ENCODE measurements around the gene SNN. TPM values are rescaled to one million over a fixed set of nuclear protein-coding genes. Genes with fewer than 3 reads are reported as not detected.

The SNN gene
- total RNA-seq, 1 experiment from 2014 or later, result 65.2 TPM

DNA sequence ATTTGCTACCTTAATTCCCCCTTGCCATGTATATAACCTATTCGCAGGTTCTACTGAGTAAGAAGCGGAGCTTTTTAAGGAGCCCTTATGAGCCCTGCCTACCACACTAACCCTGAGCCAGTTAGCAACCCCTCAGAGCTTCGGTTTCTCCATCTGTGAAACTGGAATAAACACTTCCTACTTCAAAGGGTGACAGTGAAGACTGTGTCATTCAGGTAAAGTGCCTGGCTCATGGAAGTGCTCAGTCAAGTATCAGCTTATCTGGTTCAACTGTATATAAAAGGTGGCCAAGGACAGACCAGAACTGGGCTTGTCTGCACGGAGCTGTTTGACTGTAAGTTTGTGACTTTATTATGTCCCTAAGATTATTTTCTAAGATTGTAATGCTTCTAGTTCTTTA is 43.4 kb downstream of the SNN start:
- Mint-ChIP-seq H3K27me3 (ENCODE audit: low read depth) (no peaks in the 10 kb centered on the region), H3K9me3 (no peaks in the 10 kb centered on the region), H3K4me3 (no peak overlapping the region), H3K4me1 (no peaks in the 10 kb centered on the region), H3K27ac (peak overlapping the region; percentile 57; the same call in 1 of the 2 replicates), H3K36me3 (peaks cover 2% of the 10 kb centered on the region; the same call in 1 of the 2 replicates)
- ChIA-PET CTCF (interaction anchor here (0.5 to 1.8 kb wide), 3 partner anchors 180 to 316 kb away, joined by 3 to 8 read pairs (median 8); no protein-coding TSS in a partner anchor), POLR2A (no interaction called here)
- DNase-seq (ENCODE audit: low spot score) (no peak), ATAC-seq (no peak)
- TF ChIP-seq FOXP1 (CRISPR knock-in tag; IDR thresholded peaks at IDR 0.05; ENCODE audit: borderline replicate concordance), result no peak
- TF ChIP-seq SOX15 (CRISPR knock-in tag; IDR thresholded peaks at IDR 0.05), result no peak
- TF ChIP-seq, protein P1, sequence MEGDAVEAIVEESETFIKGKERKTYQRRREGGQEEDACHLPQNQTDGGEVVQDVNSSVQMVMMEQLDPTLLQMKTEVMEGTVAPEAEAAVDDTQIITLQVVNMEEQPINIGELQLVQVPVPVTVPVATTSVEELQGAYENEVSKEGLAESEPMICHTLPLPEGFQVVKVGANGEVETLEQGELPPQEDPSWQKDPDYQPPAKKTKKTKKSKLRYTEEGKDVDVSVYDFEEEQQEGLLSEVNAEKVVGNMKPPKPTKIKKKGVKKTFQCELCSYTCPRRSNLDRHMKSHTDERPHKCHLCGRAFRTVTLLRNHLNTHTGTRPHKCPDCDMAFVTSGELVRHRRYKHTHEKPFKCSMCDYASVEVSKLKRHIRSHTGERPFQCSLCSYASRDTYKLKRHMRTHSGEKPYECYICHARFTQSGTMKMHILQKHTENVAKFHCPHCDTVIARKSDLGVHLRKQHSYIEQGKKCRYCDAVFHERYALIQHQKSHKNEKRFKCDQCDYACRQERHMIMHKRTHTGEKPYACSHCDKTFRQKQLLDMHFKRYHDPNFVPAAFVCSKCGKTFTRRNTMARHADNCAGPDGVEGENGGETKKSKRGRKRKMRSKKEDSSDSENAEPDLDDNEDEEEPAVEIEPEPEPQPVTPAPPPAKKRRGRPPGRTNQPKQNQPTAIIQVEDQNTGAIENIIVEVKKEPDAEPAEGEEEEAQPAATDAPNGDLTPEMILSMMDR (IDR thresholded peaks at IDR 0.05), result no peak
- TF ChIP-seq, protein P2, sequence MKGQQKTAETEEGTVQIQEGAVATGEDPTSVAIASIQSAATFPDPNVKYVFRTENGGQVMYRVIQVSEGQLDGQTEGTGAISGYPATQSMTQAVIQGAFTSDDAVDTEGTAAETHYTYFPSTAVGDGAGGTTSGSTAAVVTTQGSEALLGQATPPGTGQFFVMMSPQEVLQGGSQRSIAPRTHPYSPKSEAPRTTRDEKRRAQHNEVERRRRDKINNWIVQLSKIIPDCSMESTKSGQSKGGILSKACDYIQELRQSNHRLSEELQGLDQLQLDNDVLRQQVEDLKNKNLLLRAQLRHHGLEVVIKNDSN (CRISPR knock-in tag; IDR thresholded peaks at IDR 0.05), result no peak
- TF ChIP-seq, protein P3, sequence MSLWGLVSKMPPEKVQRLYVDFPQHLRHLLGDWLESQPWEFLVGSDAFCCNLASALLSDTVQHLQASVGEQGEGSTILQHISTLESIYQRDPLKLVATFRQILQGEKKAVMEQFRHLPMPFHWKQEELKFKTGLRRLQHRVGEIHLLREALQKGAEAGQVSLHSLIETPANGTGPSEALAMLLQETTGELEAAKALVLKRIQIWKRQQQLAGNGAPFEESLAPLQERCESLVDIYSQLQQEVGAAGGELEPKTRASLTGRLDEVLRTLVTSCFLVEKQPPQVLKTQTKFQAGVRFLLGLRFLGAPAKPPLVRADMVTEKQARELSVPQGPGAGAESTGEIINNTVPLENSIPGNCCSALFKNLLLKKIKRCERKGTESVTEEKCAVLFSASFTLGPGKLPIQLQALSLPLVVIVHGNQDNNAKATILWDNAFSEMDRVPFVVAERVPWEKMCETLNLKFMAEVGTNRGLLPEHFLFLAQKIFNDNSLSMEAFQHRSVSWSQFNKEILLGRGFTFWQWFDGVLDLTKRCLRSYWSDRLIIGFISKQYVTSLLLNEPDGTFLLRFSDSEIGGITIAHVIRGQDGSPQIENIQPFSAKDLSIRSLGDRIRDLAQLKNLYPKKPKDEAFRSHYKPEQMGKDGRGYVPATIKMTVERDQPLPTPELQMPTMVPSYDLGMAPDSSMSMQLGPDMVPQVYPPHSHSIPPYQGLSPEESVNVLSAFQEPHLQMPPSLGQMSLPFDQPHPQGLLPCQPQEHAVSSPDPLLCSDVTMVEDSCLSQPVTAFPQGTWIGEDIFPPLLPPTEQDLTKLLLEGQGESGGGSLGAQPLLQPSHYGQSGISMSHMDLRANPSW (CRISPR knock-in tag; conservative IDR thresholded peaks at IDR 0.05; ENCODE audit: low read depth), result no peak
- TF ChIP-seq NR2C2 (CRISPR knock-in tag; IDR thresholded peaks at IDR 0.05), result no peak
- no peak for TF ChIP-seq JUN (CRISPR knock-in tag; IDR thresholded peaks at IDR 0.05)
- TF ChIP-seq, protein P4, sequence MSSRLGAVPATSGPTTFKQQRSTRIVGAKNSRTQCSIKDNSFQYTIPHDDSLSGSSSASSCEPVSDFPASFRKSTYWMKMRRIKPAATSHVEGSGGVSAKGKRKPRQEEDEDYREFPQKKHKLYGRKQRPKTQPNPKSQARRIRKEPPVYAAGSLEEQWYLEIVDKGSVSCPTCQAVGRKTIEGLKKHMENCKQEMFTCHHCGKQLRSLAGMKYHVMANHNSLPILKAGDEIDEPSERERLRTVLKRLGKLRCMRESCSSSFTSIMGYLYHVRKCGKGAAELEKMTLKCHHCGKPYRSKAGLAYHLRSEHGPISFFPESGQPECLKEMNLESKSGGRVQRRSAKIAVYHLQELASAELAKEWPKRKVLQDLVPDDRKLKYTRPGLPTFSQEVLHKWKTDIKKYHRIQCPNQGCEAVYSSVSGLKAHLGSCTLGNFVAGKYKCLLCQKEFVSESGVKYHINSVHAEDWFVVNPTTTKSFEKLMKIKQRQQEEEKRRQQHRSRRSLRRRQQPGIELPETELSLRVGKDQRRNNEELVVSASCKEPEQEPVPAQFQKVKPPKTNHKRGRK (CRISPR knock-in tag; IDR thresholded peaks at IDR 0.05; ENCODE audit: borderline replicate concordance), result no peak
- no peak for TF ChIP-seq ZNF396 (CRISPR knock-in tag; IDR thresholded peaks at IDR 0.05; ENCODE audit: borderline replicate concordance)
- no peak for TF ChIP-seq CREB1 (CRISPR knock-in tag; IDR thresholded peaks at IDR 0.05)
- no peak for TF ChIP-seq TP53 (CRISPR knock-in tag; IDR thresholded peaks at IDR 0.05)
- no peak for TF ChIP-seq GTF2I (CRISPR knock-in tag; conservative IDR thresholded peaks at IDR 0.05)
- TF ChIP-seq KAT7 (CRISPR knock-in tag; IDR thresholded peaks at IDR 0.05; ENCODE audit: borderline replicate concordance), result no peak
- TF ChIP-seq MXD4 (CRISPR knock-in tag; IDR thresholded peaks at IDR 0.05; ENCODE audit: borderline replicate concordance), result no peak
- no peak for TF ChIP-seq CBFB (CRISPR knock-in tag; IDR thresholded peaks at IDR 0.05; ENCODE audit: low read depth)
- TF ChIP-seq, protein P5, sequence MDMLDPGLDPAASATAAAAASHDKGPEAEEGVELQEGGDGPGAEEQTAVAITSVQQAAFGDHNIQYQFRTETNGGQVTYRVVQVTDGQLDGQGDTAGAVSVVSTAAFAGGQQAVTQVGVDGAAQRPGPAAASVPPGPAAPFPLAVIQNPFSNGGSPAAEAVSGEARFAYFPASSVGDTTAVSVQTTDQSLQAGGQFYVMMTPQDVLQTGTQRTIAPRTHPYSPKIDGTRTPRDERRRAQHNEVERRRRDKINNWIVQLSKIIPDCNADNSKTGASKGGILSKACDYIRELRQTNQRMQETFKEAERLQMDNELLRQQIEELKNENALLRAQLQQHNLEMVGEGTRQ (CRISPR knock-in tag; IDR thresholded peaks at IDR 0.05), result no peak

DNA sequence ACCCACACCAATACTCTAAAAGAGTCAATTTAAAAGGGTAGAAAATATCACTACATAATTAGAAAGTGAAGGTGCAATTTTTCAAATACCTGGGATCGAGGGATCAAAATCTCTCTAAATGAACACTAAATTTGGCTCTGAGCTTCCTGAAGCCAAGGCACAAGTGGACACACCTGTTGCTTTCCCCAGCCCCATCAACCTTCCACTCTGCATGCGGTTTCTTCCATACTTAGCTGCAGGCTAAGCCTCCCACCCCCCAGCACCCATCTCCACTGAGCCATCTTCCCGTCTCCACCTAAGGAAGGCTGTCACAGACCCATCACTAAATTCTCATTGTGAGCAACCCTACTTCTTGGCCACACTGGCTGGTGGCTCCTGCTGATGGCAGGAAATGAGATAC is 43.9 kb downstream of the SNN start:
- no peaks in the 10 kb centered on the region for H3K27me3 Mint-ChIP-seq (ENCODE audit: low read depth)
- 0 out of 2 replicates have a peak overlapping the region, but pooled peaks have one; percentile 20 for H3K27ac Mint-ChIP-seq
- CTCF ChIA-PET, result interaction anchor here (0.5 to 1.8 kb wide), 2 partner anchors 180 to 292 kb away, joined by 3 to 8 read pairs; no protein-coding TSS in a partner anchor
- POLR2A ChIA-PET, result no interaction called here
- ATAC-seq, result no peak
- H3K4me3 Mint-ChIP-seq, result no peak overlapping the region
- peaks cover 2% of the 10 kb centered on the region; the same call in 1 of the 2 replicates for H3K36me3 Mint-ChIP-seq
- H3K9me3 Mint-ChIP-seq, result no peaks in the 10 kb centered on the region
- H3K4me1 Mint-ChIP-seq, result no peaks in the 10 kb centered on the region
- no peak for DNase-seq (ENCODE audit: low spot score)
- TF ChIP-seq MYBL2 (CRISPR knock-in tag; IDR thresholded peaks at IDR 0.05) (no peak), JAZF1 (CRISPR knock-in tag; IDR thresholded peaks at IDR 0.05) (no peak), MXD4 (CRISPR knock-in tag; IDR thresholded peaks at IDR 0.05; ENCODE audit: borderline replicate concordance) (no peak), GRHL2 (CRISPR knock-in tag; IDR thresholded peaks at IDR 0.05; ENCODE audit: insufficient replicate concordance, severe bottlenecking) (no peak), ESRRA (CRISPR knock-in tag; IDR thresholded peaks at IDR 0.05; ENCODE audit: borderline replicate concordance) (no peak)
- TF ChIP-seq, protein P2 (CRISPR knock-in tag; IDR thresholded peaks at IDR 0.05), result no peak
- TF ChIP-seq, protein P6, sequence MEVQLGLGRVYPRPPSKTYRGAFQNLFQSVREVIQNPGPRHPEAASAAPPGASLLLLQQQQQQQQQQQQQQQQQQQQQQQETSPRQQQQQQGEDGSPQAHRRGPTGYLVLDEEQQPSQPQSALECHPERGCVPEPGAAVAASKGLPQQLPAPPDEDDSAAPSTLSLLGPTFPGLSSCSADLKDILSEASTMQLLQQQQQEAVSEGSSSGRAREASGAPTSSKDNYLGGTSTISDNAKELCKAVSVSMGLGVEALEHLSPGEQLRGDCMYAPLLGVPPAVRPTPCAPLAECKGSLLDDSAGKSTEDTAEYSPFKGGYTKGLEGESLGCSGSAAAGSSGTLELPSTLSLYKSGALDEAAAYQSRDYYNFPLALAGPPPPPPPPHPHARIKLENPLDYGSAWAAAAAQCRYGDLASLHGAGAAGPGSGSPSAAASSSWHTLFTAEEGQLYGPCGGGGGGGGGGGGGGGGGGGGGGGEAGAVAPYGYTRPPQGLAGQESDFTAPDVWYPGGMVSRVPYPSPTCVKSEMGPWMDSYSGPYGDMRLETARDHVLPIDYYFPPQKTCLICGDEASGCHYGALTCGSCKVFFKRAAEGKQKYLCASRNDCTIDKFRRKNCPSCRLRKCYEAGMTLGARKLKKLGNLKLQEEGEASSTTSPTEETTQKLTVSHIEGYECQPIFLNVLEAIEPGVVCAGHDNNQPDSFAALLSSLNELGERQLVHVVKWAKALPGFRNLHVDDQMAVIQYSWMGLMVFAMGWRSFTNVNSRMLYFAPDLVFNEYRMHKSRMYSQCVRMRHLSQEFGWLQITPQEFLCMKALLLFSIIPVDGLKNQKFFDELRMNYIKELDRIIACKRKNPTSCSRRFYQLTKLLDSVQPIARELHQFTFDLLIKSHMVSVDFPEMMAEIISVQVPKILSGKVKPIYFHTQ (CRISPR knock-in tag; IDR thresholded peaks at IDR 0.05), result no peak
- TF ChIP-seq, protein P7, sequence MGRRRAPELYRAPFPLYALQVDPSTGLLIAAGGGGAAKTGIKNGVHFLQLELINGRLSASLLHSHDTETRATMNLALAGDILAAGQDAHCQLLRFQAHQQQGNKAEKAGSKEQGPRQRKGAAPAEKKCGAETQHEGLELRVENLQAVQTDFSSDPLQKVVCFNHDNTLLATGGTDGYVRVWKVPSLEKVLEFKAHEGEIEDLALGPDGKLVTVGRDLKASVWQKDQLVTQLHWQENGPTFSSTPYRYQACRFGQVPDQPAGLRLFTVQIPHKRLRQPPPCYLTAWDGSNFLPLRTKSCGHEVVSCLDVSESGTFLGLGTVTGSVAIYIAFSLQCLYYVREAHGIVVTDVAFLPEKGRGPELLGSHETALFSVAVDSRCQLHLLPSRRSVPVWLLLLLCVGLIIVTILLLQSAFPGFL (CRISPR knock-in tag; IDR thresholded peaks at IDR 0.05; ENCODE audit: borderline replicate concordance), result no peak
